OCI-LY7 (cell line): ENCODE measurements around the gene ARHGEF12. TPM values are rescaled to one million over a fixed set of nuclear protein-coding genes. Genes with fewer than 3 reads are reported as not detected.

Source experiments
- BruUV-seq: library from RNA; stranded (reverse); fragments of 400-500 nt; replicated peaks from 2 replicates; lab custom pipeline; 2021; lab: Mats Ljungman, UMichigan
- CTCF ChIA-PET: fragments of 300-600 bp; sonication (Branson Sonifier 250); formaldehyde crosslinking; loops from one replicate; lab custom pipeline; 2022; ENCODE audit warnings: antibody characterized with exemption; ENCODE audit not compliant: unreplicated experiment; lab: Charles Lee
- POLR2A ChIA-PET: fragments of 300-600 bp; sonication (Branson Sonifier 250); formaldehyde crosslinking; loops from one replicate; lab custom pipeline; 2022; ENCODE audit warnings: antibody characterized with exemption; lab: Charles Lee
- DNase-seq: peaks from one replicate; pipeline ENCODE4 v3.0.0-alpha.2; 2015; ENCODE audit warnings: low spot score
- H2AFZ ChIP-seq: fragments of 200-600 bp; sonication (generic), shearing (Covaris generic); 2 replicates; pipeline ENCODE4 v1.6.1; 2014; ENCODE audit warnings: mild to moderate bottlenecking, antibody characterized with exemption, low read length, moderate library complexity
- H3K27ac ChIP-seq: fragments of 200-600 bp; sonication (generic); 2 replicates; pipeline ENCODE4 v1.5.1; 2014; ENCODE audit warnings: mixed run types, low read depth, mild to moderate bottlenecking, moderate library complexity, low read length, inconsistent platforms; ENCODE audit not compliant: poor library complexity, severe bottlenecking
- H3K36me3 ChIP-seq: fragments of 200-600 bp; sonication (generic); 2 replicates; pipeline ENCODE4 v1.6.1; 2014; ENCODE audit warnings: mild to moderate bottlenecking, antibody characterized with exemption, low read length, moderate library complexity, mixed read lengths; ENCODE audit not compliant: insufficient read depth
- H3K4me1 ChIP-seq: fragments of 200-600 bp; sonication (generic); 2 replicates; pipeline ENCODE4 v1.5.1; 2014; ENCODE audit warnings: mild to moderate bottlenecking, low read length; ENCODE audit not compliant: insufficient read depth, poor library complexity, severe bottlenecking
- H3K4me2 ChIP-seq: fragments of 200-600 bp; sonication (generic); 2 replicates; pipeline ENCODE4 v1.6.1; 2014; ENCODE audit warnings: mild to moderate bottlenecking, low read length
- H3K4me3 ChIP-seq: fragments of 200-600 bp; sonication (generic); 2 replicates; pipeline ENCODE4 v1.5.1; 2014; ENCODE audit warnings: mild to moderate bottlenecking, low read depth, low read length; ENCODE audit not compliant: poor library complexity, severe bottlenecking
- H3K79me2 ChIP-seq: fragments of 200-600 bp; sonication (generic); 2 replicates; pipeline ENCODE4 v1.6.1; 2016; ENCODE audit warnings: low read depth, mild to moderate bottlenecking, low read length, moderate library complexity, mixed read lengths; ENCODE audit not compliant: insufficient read depth
- H3K9me2 ChIP-seq: fragments of 200-600 bp; sonication (generic); 2 replicates; pipeline ENCODE4 v1.6.1; 2016; ENCODE audit warnings: mild to moderate bottlenecking, low read length, mixed read lengths; ENCODE audit not compliant: insufficient read depth
- H3K9me3 ChIP-seq: fragments of 200-600 bp; sonication (generic); 2 replicates; pipeline ENCODE4 v1.6.1; 2014; ENCODE audit warnings: mild to moderate bottlenecking, mixed run types, low read length, mixed read lengths
- H4K20me1 ChIP-seq: fragments of 200-600 bp; sonication (generic); 2 replicates; pipeline ENCODE4 v1.6.1; 2014; ENCODE audit warnings: mild to moderate bottlenecking, antibody characterized with exemption, low read length, moderate library complexity, mixed read lengths; ENCODE audit not compliant: insufficient read depth
- CTCF ChIP-seq: fragments of 200-600 bp; sonication (generic); conservative IDR thresholded peaks from 2 replicates; pipeline ENCODE4 v1.5.1; 2014; ENCODE audit warnings: mild to moderate bottlenecking, antibody characterized with exemption, low read length, moderate library complexity, mixed read lengths
- EZH2phosphoT487 ChIP-seq: fragments of 200-600 bp; sonication (generic); IDR thresholded peaks from 2 replicates; pipeline ENCODE4 v1.6.1; 2018; ENCODE audit warnings: low read depth, borderline replicate concordance, mild to moderate bottlenecking, mixed run types, antibody characterized with exemption, low read length, moderate library complexity, mixed read lengths
- intact Hi-C: fragments of 100-400 bp; cut with micrococcal nuclease; formaldehyde crosslinking; loops from one replicate; pipeline ENCODE4 v1.10.0; 2022; ENCODE audit not compliant: unreplicated experiment
- total RNA-seq, 2 experiments: library from RNA; depleted of rRNA in 1 of 2; stranded (reverse); fragments of >200 nt in 1 of 2; shearing (Covaris generic) in 1 of 2; gene quantifications; 2 replicates each; pipeline ENCODE4 v1.2.3, GENCODE V29; 2014 to 2022

ARHGEF12 gene
- total RNA-seq, 2 experiments from 2014 or later: 16.1 to 31.8 TPM

- no peak overlapping the region for H3K4me3 ChIP-seq
- ChIA-PET POLR2A (no interaction called here), CTCF (no interaction called here)
- no TSS peak for BruUV-seq
- H2AFZ ChIP-seq: no peak overlapping the region
- TF ChIP-seq EZH2phosphoT487 (no peak), CTCF (no peak)
- intact Hi-C loops: no loop called here
- no peak for DNase-seq
- no peaks in the 10 kb centered on the region for H3K9me3 ChIP-seq
- H3K79me2 ChIP-seq: no peaks in the 10 kb centered on the region
- no peaks in the 10 kb centered on the region for H4K20me1 ChIP-seq
- no peaks in the 10 kb centered on the region for H3K4me1 ChIP-seq
- no peak overlapping the region for H3K4me2 ChIP-seq
- no peak overlapping the region for H3K27ac ChIP-seq
- no peaks in the 10 kb centered on the region for H3K9me2 ChIP-seq
- no peaks in the 10 kb centered on the region for H3K36me3 ChIP-seq
These were observed 179.0 kb downstream of the ARHGEF12 start for GRCh38 chr11:120515186-120515723.

- no peak overlapping the region for H3K27ac ChIP-seq
- BruUV-seq: no TSS peak
- H3K4me3 ChIP-seq: no peak overlapping the region
- no peak overlapping the region for H2AFZ ChIP-seq
- H3K36me3 ChIP-seq: no peaks in the 10 kb centered on the region
- no peak for TF ChIP-seq EZH2phosphoT487
- no peak for TF ChIP-seq CTCF
- ChIA-PET CTCF (no interaction called here), POLR2A (interaction anchor here (0.6 kb wide), 1 partner anchor 39 kb away, joined by 3 read pairs; no protein-coding TSS in a partner anchor)
- no peaks in the 10 kb centered on the region for H3K9me2 ChIP-seq
- no peaks in the 10 kb centered on the region for H3K9me3 ChIP-seq
- H4K20me1 ChIP-seq: no peaks in the 10 kb centered on the region
- no peaks in the 10 kb centered on the region for H3K4me1 ChIP-seq
- H3K79me2 ChIP-seq: no peaks in the 10 kb centered on the region
- intact Hi-C loops: no loop called here
- no peak overlapping the region for H3K4me2 ChIP-seq
- no peak for DNase-seq
These were observed 180.5 kb downstream of the ARHGEF12 start for GRCh38 chr11:120516461-120517389.

- intact Hi-C loops: no loop called here
- no peak for DNase-seq
These were observed 181.2 kb downstream of the ARHGEF12 start for GRCh38 chr11:120517390-120517761.

More at GRCh38 chr11:120517390-120517761, 181.2 kb downstream of the ARHGEF12 start:
- TF ChIP-seq CTCF: no peak
- no peak for TF ChIP-seq EZH2phosphoT487
- H3K4me2 ChIP-seq: no peak overlapping the region
- no peak overlapping the region for H3K4me3 ChIP-seq
- H3K27ac ChIP-seq: no peak overlapping the region
- no peaks in the 10 kb centered on the region for H3K9me2 ChIP-seq
- H3K36me3 ChIP-seq: no peaks in the 10 kb centered on the region
- H2AFZ ChIP-seq: no peak overlapping the region
- H3K79me2 ChIP-seq: no peaks in the 10 kb centered on the region
- no peaks in the 10 kb centered on the region for H3K9me3 ChIP-seq
- no peaks in the 10 kb centered on the region for H3K4me1 ChIP-seq
- H4K20me1 ChIP-seq: no peaks in the 10 kb centered on the region
- BruUV-seq: no TSS peak
- ChIA-PET POLR2A (no interaction called here), CTCF (no interaction called here)
